ENCODE data around the gene RUNX2. TPM values are rescaled to one million over a fixed set of nuclear protein-coding genes. Genes with fewer than 3 reads are reported as not detected.

Gene RUNX2
- total RNA-seq, 1 experiment from 2014 or later: 7.0 TPM

- no peaks in the 10 kb centered on the region for H3K36me3 ChIP-seq (ENCODE audit: control insufficient read depth, insufficient read depth, low read length)
- no peaks in the 10 kb centered on the region for H3K4me1 ChIP-seq (ENCODE audit: control insufficient read depth, insufficient read depth, low read length)
- DNase-seq (ENCODE audit: low read depth, low spot score) (no peak), ATAC-seq (no peak)
- no TSS peak for BruUV-seq (replicated peaks)
- in situ Hi-C loops (cut with HindIII; ENCODE audit: low pct_unique_long_range_greater_than_20kb, low sequenced_read_pairs) (no loop called here), intact Hi-C loops (cut with micrococcal nuclease; ENCODE audit: unreplicated experiment) (no loop called here)
- no peaks in the 10 kb centered on the region for H3K9me3 ChIP-seq (ENCODE audit: control insufficient read depth, insufficient read depth, low read depth, low read length)
- no peak overlapping the region for H3K27ac ChIP-seq (ENCODE audit: low read length)
- H3K4me3 ChIP-seq (ENCODE audit: low read depth in 2 of 2, low read length in 2 of 2): no peak overlapping the region
- POLR2A ChIA-PET: no interaction called here
- H3K27me3 ChIP-seq (ENCODE audit: control insufficient read depth, insufficient read depth, low read length): no peaks in the 10 kb centered on the region
- CTCF ChIA-PET: no interaction called here
- TF ChIP-seq POLR2AphosphoS5 (IDR thresholded peaks at IDR 0.05; ENCODE audit: low read depth, low read length) (no peak), TCF7L2 (IDR thresholded peaks at IDR 0.05; ENCODE audit: low read depth, low read length) (no peak), REST (IDR thresholded peaks at IDR 0.05; ENCODE audit: insufficient read depth in 1 of 2, low read depth in 2 of 2, low read length in 1 of 2) (no peak), SIN3A (IDR thresholded peaks at IDR 0.05; ENCODE audit: borderline replicate concordance, insufficient read depth, low read depth, low read length) (no peak)
- TF ChIP-seq, protein P1, sequence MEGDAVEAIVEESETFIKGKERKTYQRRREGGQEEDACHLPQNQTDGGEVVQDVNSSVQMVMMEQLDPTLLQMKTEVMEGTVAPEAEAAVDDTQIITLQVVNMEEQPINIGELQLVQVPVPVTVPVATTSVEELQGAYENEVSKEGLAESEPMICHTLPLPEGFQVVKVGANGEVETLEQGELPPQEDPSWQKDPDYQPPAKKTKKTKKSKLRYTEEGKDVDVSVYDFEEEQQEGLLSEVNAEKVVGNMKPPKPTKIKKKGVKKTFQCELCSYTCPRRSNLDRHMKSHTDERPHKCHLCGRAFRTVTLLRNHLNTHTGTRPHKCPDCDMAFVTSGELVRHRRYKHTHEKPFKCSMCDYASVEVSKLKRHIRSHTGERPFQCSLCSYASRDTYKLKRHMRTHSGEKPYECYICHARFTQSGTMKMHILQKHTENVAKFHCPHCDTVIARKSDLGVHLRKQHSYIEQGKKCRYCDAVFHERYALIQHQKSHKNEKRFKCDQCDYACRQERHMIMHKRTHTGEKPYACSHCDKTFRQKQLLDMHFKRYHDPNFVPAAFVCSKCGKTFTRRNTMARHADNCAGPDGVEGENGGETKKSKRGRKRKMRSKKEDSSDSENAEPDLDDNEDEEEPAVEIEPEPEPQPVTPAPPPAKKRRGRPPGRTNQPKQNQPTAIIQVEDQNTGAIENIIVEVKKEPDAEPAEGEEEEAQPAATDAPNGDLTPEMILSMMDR (IDR thresholded peaks at IDR 0.05): no peak
Measured at GRCh38 chr6:45563041-45563440, 234.9 kb downstream of the RUNX2 start.

DNA sequence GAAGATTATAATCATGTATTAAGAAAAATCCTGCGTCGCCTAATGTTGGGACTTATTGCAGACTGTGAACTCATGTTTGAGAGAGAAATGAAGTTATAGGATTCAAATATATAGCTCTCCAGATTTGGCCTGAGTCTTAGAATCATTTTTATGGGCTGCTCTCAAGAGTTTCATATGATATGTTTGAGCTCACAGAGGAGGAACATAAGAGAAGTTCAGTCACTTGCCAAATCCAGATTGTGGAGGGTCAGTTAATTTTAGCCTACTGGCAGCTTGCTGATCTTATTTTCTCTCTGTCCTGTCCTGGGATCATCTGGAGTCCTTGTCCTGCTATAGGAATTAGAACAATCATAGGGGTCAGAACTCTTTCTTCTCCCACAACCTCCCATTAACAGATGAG, 235.7 kb downstream of the RUNX2 start:
- Histone ChIP-seq H3K4me3 (ENCODE audit: low read depth in 2 of 2, low read length in 2 of 2) (no peak overlapping the region), H3K4me1 (ENCODE audit: control insufficient read depth, insufficient read depth, low read length) (no peaks in the 10 kb centered on the region), H3K36me3 (ENCODE audit: control insufficient read depth, insufficient read depth, low read length) (no peaks in the 10 kb centered on the region), H3K9me3 (ENCODE audit: control insufficient read depth, insufficient read depth, low read depth, low read length) (no peaks in the 10 kb centered on the region), H3K27me3 (ENCODE audit: control insufficient read depth, insufficient read depth, low read length) (no peaks in the 10 kb centered on the region), H3K27ac (ENCODE audit: low read length) (no peak overlapping the region)
- TF ChIP-seq TCF7L2 (IDR thresholded peaks at IDR 0.05; ENCODE audit: low read depth, low read length) (no peak), SIN3A (IDR thresholded peaks at IDR 0.05; ENCODE audit: borderline replicate concordance, insufficient read depth, low read depth, low read length) (no peak), REST (IDR thresholded peaks at IDR 0.05; ENCODE audit: insufficient read depth in 1 of 2, low read depth in 2 of 2, low read length in 1 of 2) (no peak), POLR2AphosphoS5 (IDR thresholded peaks at IDR 0.05; ENCODE audit: low read depth, low read length) (no peak)
- TF ChIP-seq, protein P1 (IDR thresholded peaks at IDR 0.05): no peak
- ATAC-seq (no peak), DNase-seq (ENCODE audit: low read depth, low spot score) (no peak)
- CTCF ChIA-PET: no interaction called here
- intact Hi-C loops (cut with micrococcal nuclease; ENCODE audit: unreplicated experiment): no loop called here
- no TSS peak for BruUV-seq (replicated peaks)
- POLR2A ChIA-PET: no interaction called here
- in situ Hi-C loops (cut with HindIII; ENCODE audit: low pct_unique_long_range_greater_than_20kb, low sequenced_read_pairs): no loop called here
